Measurements from ENCODE around the gene FLNA. TPM values are rescaled to one million over a fixed set of nuclear protein-coding genes. Genes with fewer than 3 reads are reported as not detected.

The FLNA gene
- total RNA-seq, 1 experiment from 2014 or later: 1,210 TPM

DNA sequence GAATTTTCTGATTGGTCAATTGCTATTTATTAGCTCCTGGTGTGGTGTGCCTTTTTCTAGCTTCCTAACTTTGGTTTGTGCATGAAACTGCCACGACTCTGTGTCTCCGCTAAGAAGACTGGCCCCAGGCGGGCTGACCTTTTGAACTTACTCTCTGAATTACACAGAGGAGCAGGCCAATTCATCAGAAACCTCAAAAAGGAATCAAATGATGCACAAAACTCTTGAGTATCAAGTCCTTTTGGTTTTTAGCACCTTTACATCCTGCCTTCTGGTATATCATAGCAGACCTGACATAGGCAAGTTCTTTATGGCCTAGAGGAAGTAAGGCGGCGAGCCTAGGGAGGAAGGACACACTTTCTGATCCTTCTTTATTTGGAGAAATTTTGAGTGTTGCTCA, 61.3 kb downstream of the FLNA start:
- TF ChIP-seq, protein P1, sequence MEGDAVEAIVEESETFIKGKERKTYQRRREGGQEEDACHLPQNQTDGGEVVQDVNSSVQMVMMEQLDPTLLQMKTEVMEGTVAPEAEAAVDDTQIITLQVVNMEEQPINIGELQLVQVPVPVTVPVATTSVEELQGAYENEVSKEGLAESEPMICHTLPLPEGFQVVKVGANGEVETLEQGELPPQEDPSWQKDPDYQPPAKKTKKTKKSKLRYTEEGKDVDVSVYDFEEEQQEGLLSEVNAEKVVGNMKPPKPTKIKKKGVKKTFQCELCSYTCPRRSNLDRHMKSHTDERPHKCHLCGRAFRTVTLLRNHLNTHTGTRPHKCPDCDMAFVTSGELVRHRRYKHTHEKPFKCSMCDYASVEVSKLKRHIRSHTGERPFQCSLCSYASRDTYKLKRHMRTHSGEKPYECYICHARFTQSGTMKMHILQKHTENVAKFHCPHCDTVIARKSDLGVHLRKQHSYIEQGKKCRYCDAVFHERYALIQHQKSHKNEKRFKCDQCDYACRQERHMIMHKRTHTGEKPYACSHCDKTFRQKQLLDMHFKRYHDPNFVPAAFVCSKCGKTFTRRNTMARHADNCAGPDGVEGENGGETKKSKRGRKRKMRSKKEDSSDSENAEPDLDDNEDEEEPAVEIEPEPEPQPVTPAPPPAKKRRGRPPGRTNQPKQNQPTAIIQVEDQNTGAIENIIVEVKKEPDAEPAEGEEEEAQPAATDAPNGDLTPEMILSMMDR (conservative IDR thresholded peaks at IDR 0.05; ENCODE audit: low read depth, low read length): no peak
- no peak for TF ChIP-seq EZH2 (IDR thresholded peaks at IDR 0.05; ENCODE audit: borderline replicate concordance, low read depth, low read length, poor library complexity, severe bottlenecking)
- no peaks in the 10 kb centered on the region for H3K9me3 ChIP-seq (ENCODE audit: low read depth, low read length, poor library complexity, severe bottlenecking)
- intact Hi-C loops (cut with micrococcal nuclease; ENCODE audit: unreplicated experiment): no loop called here
- H3K4me1 ChIP-seq (ENCODE audit: insufficient read depth, low read length, poor library complexity, severe bottlenecking): no peaks in the 10 kb centered on the region
- no peak for DNase-seq (ENCODE audit: low spot score)
- H3K4me3 ChIP-seq (ENCODE audit: low read depth, low read length, poor library complexity, severe bottlenecking): no peak overlapping the region
- H3K27me3 ChIP-seq (replicated peaks; ENCODE audit: insufficient read depth, low read depth, low read length, poor library complexity): no peaks in the 10 kb centered on the region
- BruUV-seq (replicated peaks): no TSS peak
- ChIA-PET POLR2A (ENCODE audit: low non-redundant PET) (no interaction called here), CTCF (no interaction called here)
- no peak overlapping the region for H3K27ac ChIP-seq (ENCODE audit: low read depth, low read length, poor library complexity, severe bottlenecking)
- H3K36me3 ChIP-seq (ENCODE audit: insufficient read depth, low read length, poor library complexity, severe bottlenecking): no peaks in the 10 kb centered on the region

GRCh38 chrX:154312116-154312515, 62.3 kb downstream of the FLNA start:
- H3K4me1 ChIP-seq (ENCODE audit: insufficient read depth, low read length, poor library complexity, severe bottlenecking): no peaks in the 10 kb centered on the region
- no peak overlapping the region for H3K4me3 ChIP-seq (ENCODE audit: low read depth, low read length, poor library complexity, severe bottlenecking)
- BruUV-seq (replicated peaks): no TSS peak
- intact Hi-C loops (cut with micrococcal nuclease; ENCODE audit: unreplicated experiment): no loop called here
- POLR2A ChIA-PET (ENCODE audit: low non-redundant PET): no interaction called here
- no peak for TF ChIP-seq EZH2 (IDR thresholded peaks at IDR 0.05; ENCODE audit: borderline replicate concordance, low read depth, low read length, poor library complexity, severe bottlenecking)
- TF ChIP-seq, protein P1 (conservative IDR thresholded peaks at IDR 0.05; ENCODE audit: low read depth, low read length): no peak
- H3K27me3 ChIP-seq (replicated peaks; ENCODE audit: insufficient read depth, low read depth, low read length, poor library complexity): no peaks in the 10 kb centered on the region
- no peaks in the 10 kb centered on the region for H3K36me3 ChIP-seq (ENCODE audit: insufficient read depth, low read length, poor library complexity, severe bottlenecking)
- CTCF ChIA-PET: interaction anchor here (0.6 kb wide), 1 partner anchor 598 kb away, joined by 8 read pairs; no protein-coding TSS in a partner anchor
- no peak overlapping the region for H3K27ac ChIP-seq (ENCODE audit: low read depth, low read length, poor library complexity, severe bottlenecking)
- no peak for DNase-seq (ENCODE audit: low spot score)
- no peaks in the 10 kb centered on the region for H3K9me3 ChIP-seq (ENCODE audit: low read depth, low read length, poor library complexity, severe bottlenecking)

DNA sequence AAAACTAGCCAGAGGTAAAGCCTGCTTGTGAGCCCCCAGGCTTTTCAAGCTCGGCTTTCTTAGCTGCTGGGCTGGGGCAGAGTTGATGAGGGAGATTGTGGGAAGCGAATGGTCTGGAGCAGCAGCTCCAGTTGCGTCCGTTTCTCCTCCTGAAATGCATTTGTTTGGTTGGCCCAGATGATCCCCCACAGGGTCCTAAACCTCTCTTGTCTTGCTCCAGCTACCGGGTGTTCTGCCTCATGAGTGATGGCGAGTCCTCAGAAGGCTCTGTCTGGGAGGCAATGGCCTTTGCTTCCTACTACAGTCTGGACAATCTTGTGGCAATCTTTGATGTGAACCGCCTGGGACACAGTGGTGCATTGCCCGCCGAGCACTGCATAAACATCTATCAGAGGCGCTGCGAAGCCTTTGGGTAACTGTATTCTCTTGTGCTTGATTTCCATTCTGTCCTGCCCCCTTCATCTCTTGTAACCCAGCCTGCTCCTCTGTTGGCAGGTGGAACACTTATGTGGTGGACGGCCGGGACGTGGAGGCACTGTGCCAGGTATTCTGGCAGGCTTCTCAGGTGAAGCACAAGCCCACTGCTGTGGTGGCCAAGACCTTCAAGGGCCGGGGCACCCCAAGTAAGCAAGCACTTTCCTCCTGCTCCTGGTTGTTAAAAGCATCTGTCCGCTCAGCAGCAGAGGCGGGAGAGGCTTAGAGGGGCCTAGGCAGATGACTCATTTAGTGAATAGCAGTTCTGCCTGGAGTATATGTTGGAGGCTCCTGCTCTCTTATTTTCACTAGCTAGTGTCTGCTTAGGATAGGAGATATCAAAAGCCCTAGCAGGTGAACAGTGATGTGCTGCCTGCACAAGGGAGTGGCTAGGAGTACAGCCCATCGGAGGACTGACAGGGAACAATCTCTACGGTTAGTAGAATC, 63.6 kb downstream of the FLNA start:
- no peak for TF ChIP-seq EZH2 (IDR thresholded peaks at IDR 0.05; ENCODE audit: borderline replicate concordance, low read depth, low read length, poor library complexity, severe bottlenecking)
- TF ChIP-seq, protein P1 (conservative IDR thresholded peaks at IDR 0.05; ENCODE audit: low read depth, low read length): no peak
- no peaks in the 10 kb centered on the region for H3K27me3 ChIP-seq (replicated peaks; ENCODE audit: insufficient read depth, low read depth, low read length, poor library complexity)

More for the DNA sequence above, 63.6 kb downstream of the FLNA start:
- Histone ChIP-seq H3K36me3 (ENCODE audit: insufficient read depth, low read length, poor library complexity, severe bottlenecking) (no peaks in the 10 kb centered on the region), H3K4me3 (ENCODE audit: low read depth, low read length, poor library complexity, severe bottlenecking) (no peak overlapping the region), H3K27ac (ENCODE audit: low read depth, low read length, poor library complexity, severe bottlenecking) (no peak overlapping the region), H3K4me1 (ENCODE audit: insufficient read depth, low read length, poor library complexity, severe bottlenecking) (no peaks in the 10 kb centered on the region), H3K9me3 (ENCODE audit: low read depth, low read length, poor library complexity, severe bottlenecking) (no peaks in the 10 kb centered on the region)
- intact Hi-C loops (cut with micrococcal nuclease; ENCODE audit: unreplicated experiment): no loop called here
- ChIA-PET POLR2A (ENCODE audit: low non-redundant PET) (no interaction called here), CTCF (no interaction called here)
- no TSS peak for BruUV-seq (replicated peaks)
- DNase-seq (ENCODE audit: low spot score): no peak

Measured in A673 (cell line).